HCT116 (cell line): ENCODE measurements around the gene GLB1L. TPM values are rescaled to one million over a fixed set of nuclear protein-coding genes. Genes with fewer than 3 reads are reported as not detected.

Experiments
- ATAC-seq: fragments of 200-7000 bp; cut with Tn5 transposase; 2 replicates; pipeline ENCODE4 v1.9.1; 2020; ENCODE audit warnings: mild to moderate bottlenecking, moderate library complexity
- BruUV-seq: library from RNA; stranded (reverse); fragments of 400-500 nt; replicated peaks from 2 replicates; lab custom pipeline; 2021; lab: Mats Ljungman, UMichigan
- CTCF ChIA-PET: fragments of 300-600 bp; sonication (Branson Sonifier 250); formaldehyde crosslinking; loops from one replicate; lab custom pipeline; 2021; ENCODE audit warnings: antibody characterized with exemption; lab: Charles Lee
- POLR2A ChIA-PET: fragments of 300-600, 350-600 bp; sonication (Branson Sonifier 250); formaldehyde crosslinking; loops from one replicate; lab custom pipeline; 2021; ENCODE audit warnings: antibody characterized with exemption; lab: Charles Lee
- RAD21 ChIA-PET, 2 experiments: fragments of 300-600 bp; sonication (Branson Sonifier 250); formaldehyde crosslinking; loops; one replicate each; lab custom pipeline; 2023; ENCODE audit warnings: low total read pairs in 2 of 2; ENCODE audit not compliant: uncharacterized antibody in 2 of 2, unreplicated experiment in 2 of 2, low non-redundant PET in 1 of 2; lab: Charles Lee
- DNase-seq: peaks from one replicate; pipeline ENCODE4 v3.0.0-alpha.2; 2010; ENCODE audit warnings: low read depth, low spot score
- H2AFZ ChIP-seq: fragments of 200-600 bp; shearing (Covaris generic), sonication (generic); 2 replicates; pipeline ENCODE4 v1.6.1; 2017; ENCODE audit warnings: low read depth, mixed run types, mixed read lengths, antibody characterized with exemption, low read length; ENCODE audit not compliant: poor library complexity, severe bottlenecking
- H3K27ac ChIP-seq: 2 replicates; pipeline ENCODE4 v1.5.1; 2012; ENCODE audit warnings: low read depth, low read length
- H3K27me3 ChIP-seq: fragments of 200-600 bp; sonication (generic); 2 replicates; pipeline ENCODE4 v1.6.1; 2016; ENCODE audit warnings: mixed run types, low read length, mixed read lengths; ENCODE audit not compliant: insufficient read depth
- H3K36me3 ChIP-seq, 2 experiments: fragments of 200-500 bp in 1 of 2; fragments of 200-600 bp in 1 of 2; sonication (Bioruptor generic) in 1 of 2; sonication (generic) in 1 of 2; 2 replicates each; pipeline versions ENCODE4 v1.5.1 to v1.6.1; 2014 to 2016; ENCODE audit warnings: low read length in 2 of 2, inconsistent platforms in 1 of 2, mixed read lengths in 1 of 2, mixed run types in 1 of 2; ENCODE audit not compliant: insufficient read depth in 2 of 2, control insufficient read depth in 1 of 2
- H3K4me1 ChIP-seq, 2 experiments: fragments of 200-600 bp in 1 of 2; sonication (generic) in 1 of 2; 2 replicates each; pipeline versions ENCODE4 v1.5.1 to v1.6.1; 2012 to 2017; ENCODE audit warnings: low read length in 2 of 2, inconsistent platforms in 1 of 2, mild to moderate bottlenecking in 1 of 2, mixed read lengths in 1 of 2, mixed run types in 1 of 2, moderate library complexity in 1 of 2; ENCODE audit not compliant: insufficient read depth in 2 of 2, control insufficient read depth in 1 of 2
- H3K4me2 ChIP-seq: fragments of 200-600 bp; sonication (generic); 2 replicates; pipeline ENCODE4 v1.6.1; 2017; ENCODE audit warnings: mixed run types, low read length, mixed read lengths
- H3K4me3 ChIP-seq, 2 experiments: fragments of 200-600 bp in 1 of 2; sonication (generic) in 1 of 2; replicated peaks in 1 of 2; 2 replicates each; pipeline ENCODE4 v1.5.1; 2011 to 2016; ENCODE audit warnings: low read length in 2 of 2, control low read depth in 1 of 2, low read depth in 1 of 2, mild to moderate bottlenecking in 1 of 2, mixed read lengths in 1 of 2, mixed run types in 1 of 2
- H3K79me2 ChIP-seq: fragments of 200-600 bp; sonication (generic); 2 replicates; pipeline ENCODE4 v1.6.1; 2017; ENCODE audit warnings: mild to moderate bottlenecking, mixed run types, low read length, moderate library complexity, mixed read lengths; ENCODE audit not compliant: insufficient read depth
- H3K9ac ChIP-seq: fragments of 200-600 bp; sonication (generic); 2 replicates; pipeline ENCODE4 v1.6.1; 2016; ENCODE audit warnings: low read length, mixed read lengths
- H3K9me2 ChIP-seq: fragments of 200-600 bp; sonication (generic), shearing (Covaris generic); 2 replicates; pipeline ENCODE4 v1.6.1; 2017; ENCODE audit warnings: mixed run types, mild to moderate bottlenecking, moderate library complexity; ENCODE audit not compliant: insufficient read depth
- H3K9me3 ChIP-seq, 2 experiments: fragments of 200-500 bp in 1 of 2; fragments of 200-600 bp in 1 of 2; sonication (Bioruptor generic) in 1 of 2; sonication (generic) in 1 of 2; 2 replicates each; pipeline ENCODE4 v1.6.1; 2014 to 2017; ENCODE audit warnings: low read length in 2 of 2, mixed read lengths in 2 of 2, inconsistent platforms in 1 of 2, low read depth in 1 of 2, mild to moderate bottlenecking in 1 of 2, mixed run types in 1 of 2, moderate library complexity in 1 of 2; ENCODE audit not compliant: control insufficient read depth in 1 of 2, insufficient read depth in 1 of 2
- H4K20me1 ChIP-seq: fragments of 200-600 bp; sonication (generic), shearing (Covaris generic); 2 replicates; pipeline ENCODE4 v1.6.1; 2017; ENCODE audit warnings: mixed run types, mild to moderate bottlenecking, moderate library complexity; ENCODE audit not compliant: insufficient read depth
- CEBPB ChIP-seq: IDR thresholded peaks from 2 replicates; pipeline ENCODE4 v1.6.1; 2012; ENCODE audit warnings: low read depth
- EGR1 ChIP-seq: IDR thresholded peaks from 2 replicates; pipeline ENCODE4 v1.6.1; 2012; ENCODE audit warnings: low read depth
- ELF1 ChIP-seq: IDR thresholded peaks from 2 replicates; pipeline ENCODE4 v1.6.1; 2012; ENCODE audit warnings: low read depth, borderline replicate concordance
- EZH2 ChIP-seq: fragments of 200-600 bp; sonication (generic); IDR thresholded peaks from 2 replicates; pipeline ENCODE4 v1.6.1; 2017; ENCODE audit warnings: antibody characterized with exemption, mixed run types
- FOSL1 ChIP-seq: IDR thresholded peaks from 2 replicates; pipeline ENCODE4 v1.6.1; 2012; ENCODE audit warnings: low read depth
- JUND ChIP-seq: IDR thresholded peaks from 2 replicates; pipeline ENCODE4 v1.6.1; 2012
- POLR2A ChIP-seq: IDR thresholded peaks from 2 replicates; pipeline ENCODE4 v1.7.0; 2011; ENCODE audit warnings: borderline replicate concordance; ENCODE audit not compliant: insufficient read depth, insufficient read length; ENCODE audit errors: extremely low read depth
- POLR2AphosphoS5 ChIP-seq: IDR thresholded peaks from 2 replicates; pipeline ENCODE4 v1.6.1; 2011; ENCODE audit warnings: mild to moderate bottlenecking, low read depth, low read length, moderate library complexity
- REST ChIP-seq: IDR thresholded peaks from 2 replicates; pipeline ENCODE4 v1.6.1; 2012; ENCODE audit warnings: low read depth
- SP1 ChIP-seq: IDR thresholded peaks from 2 replicates; pipeline ENCODE4 v1.6.1; 2012; ENCODE audit warnings: low read depth
- SRF ChIP-seq: IDR thresholded peaks from 2 replicates; pipeline ENCODE4 v1.6.1; 2012; ENCODE audit warnings: low read depth
- YY1 ChIP-seq: IDR thresholded peaks from 2 replicates; pipeline ENCODE4 v1.6.1; 2011; ENCODE audit warnings: low read length, low read depth, moderate library complexity, mild to moderate bottlenecking; ENCODE audit not compliant: insufficient replicate concordance; ENCODE audit errors: extremely low read depth
- ZFX ChIP-seq: fragments of 450-650 bp; IDR thresholded peaks from 2 replicates; pipeline ENCODE4 v1.6.1; 2017
- ZNF274 ChIP-seq: fragments of 200-500 bp; sonication (Bioruptor generic); IDR thresholded peaks from 2 replicates; pipeline ENCODE4 v1.6.1; 2014; ENCODE audit warnings: mild to moderate bottlenecking, low read depth, low read length, inconsistent platforms
- intact Hi-C: fragments of 100-400 bp; cut with micrococcal nuclease; formaldehyde crosslinking; loops from 2 replicates; pipeline ENCODE4 v1.10.0; 2022
- total RNA-seq: library from RNA; stranded (reverse); gene quantifications from one replicate; pipeline ENCODE4 v1.2.1, GENCODE V29; 2021; ENCODE audit not compliant: unreplicated experiment
- TF ChIP-seq, protein P1 (sequence below): IDR thresholded peaks from 2 replicates; pipeline ENCODE4 v1.6.1; 2012
- TF ChIP-seq, protein P2 (sequence below), 3 experiments: fragments of 200-600 bp in 1 of 3; sonication (generic) in 1 of 3; IDR thresholded peaks in 2 of 3; conservative IDR thresholded peaks in 1 of 3; 2 replicates each; pipeline ENCODE4 v1.5.1; 2012 to 2017; ENCODE audit warnings: low read depth in 2 of 3, low read length in 2 of 3, antibody characterized with exemption in 1 of 3, borderline replicate concordance in 1 of 3, control low read depth in 1 of 3, mild to moderate bottlenecking in 1 of 3, mixed read lengths in 1 of 3, mixed run types in 1 of 3, moderate library complexity in 1 of 3; ENCODE audit not compliant: insufficient read depth in 1 of 3
- TF ChIP-seq, protein P3 (sequence below): IDR thresholded peaks from 2 replicates; pipeline ENCODE4 v1.6.1; 2012

GLB1L gene
- total RNA-seq, 1 experiment from 2014 or later = 6.6 TPM

GRCh38 chr2:219214141-219214540 lies 31.1 kb downstream of the GLB1L start:
- no TSS peak for BruUV-seq
- intact Hi-C loops = no loop called here
- Histone ChIP-seq H3K4me2 (no peak overlapping the region), H4K20me1 (no peaks in the 10 kb centered on the region), H3K36me3 (peaks cover 2 to 17% of the 10 kb centered on the region in 2 experiments; a peak in 3 of 4 replicates), H3K79me2 (no peaks in the 10 kb centered on the region), H2AFZ (no peak overlapping the region), H3K9ac (no peak overlapping the region), H3K4me3 (no peak overlapping the region), H3K4me1 (peaks cover 6 to 30% of the 10 kb centered on the region in 2 experiments; a peak in 3 of 4 replicates), H3K9me2 (no peaks in the 10 kb centered on the region), H3K9me3 (no peaks in the 10 kb centered on the region), H3K27me3 (no peaks in the 10 kb centered on the region), H3K27ac (no peak overlapping the region)
- CTCF ChIA-PET = no interaction called here
- ATAC-seq = no peak
- TF ChIP-seq CEBPB = no peak
- TF ChIP-seq JUND = no peak
- no peak for TF ChIP-seq EGR1
- no peak for TF ChIP-seq EZH2
- TF ChIP-seq SRF = no peak
- no peak for TF ChIP-seq FOSL1
- TF ChIP-seq ELF1 = no peak
- no peak for TF ChIP-seq ZFX
- no peak for TF ChIP-seq POLR2A
- TF ChIP-seq REST = no peak
- TF ChIP-seq, protein P1, sequence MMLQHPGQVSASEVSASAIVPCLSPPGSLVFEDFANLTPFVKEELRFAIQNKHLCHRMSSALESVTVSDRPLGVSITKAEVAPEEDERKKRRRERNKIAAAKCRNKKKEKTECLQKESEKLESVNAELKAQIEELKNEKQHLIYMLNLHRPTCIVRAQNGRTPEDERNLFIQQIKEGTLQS = no peak
- TF ChIP-seq SP1 = no peak
- TF ChIP-seq, protein P2, sequence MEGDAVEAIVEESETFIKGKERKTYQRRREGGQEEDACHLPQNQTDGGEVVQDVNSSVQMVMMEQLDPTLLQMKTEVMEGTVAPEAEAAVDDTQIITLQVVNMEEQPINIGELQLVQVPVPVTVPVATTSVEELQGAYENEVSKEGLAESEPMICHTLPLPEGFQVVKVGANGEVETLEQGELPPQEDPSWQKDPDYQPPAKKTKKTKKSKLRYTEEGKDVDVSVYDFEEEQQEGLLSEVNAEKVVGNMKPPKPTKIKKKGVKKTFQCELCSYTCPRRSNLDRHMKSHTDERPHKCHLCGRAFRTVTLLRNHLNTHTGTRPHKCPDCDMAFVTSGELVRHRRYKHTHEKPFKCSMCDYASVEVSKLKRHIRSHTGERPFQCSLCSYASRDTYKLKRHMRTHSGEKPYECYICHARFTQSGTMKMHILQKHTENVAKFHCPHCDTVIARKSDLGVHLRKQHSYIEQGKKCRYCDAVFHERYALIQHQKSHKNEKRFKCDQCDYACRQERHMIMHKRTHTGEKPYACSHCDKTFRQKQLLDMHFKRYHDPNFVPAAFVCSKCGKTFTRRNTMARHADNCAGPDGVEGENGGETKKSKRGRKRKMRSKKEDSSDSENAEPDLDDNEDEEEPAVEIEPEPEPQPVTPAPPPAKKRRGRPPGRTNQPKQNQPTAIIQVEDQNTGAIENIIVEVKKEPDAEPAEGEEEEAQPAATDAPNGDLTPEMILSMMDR (IDR thresholded peaks at IDR 0.05 in 2 of 3, conservative IDR thresholded peaks at IDR 0.05 in 1 of 3; ENCODE audit: borderline replicate concordance in 1 of 3, insufficient read depth in 1 of 3, low read depth in 2 of 3, low read length in 2 of 3) = no peak
- TF ChIP-seq, protein P3, sequence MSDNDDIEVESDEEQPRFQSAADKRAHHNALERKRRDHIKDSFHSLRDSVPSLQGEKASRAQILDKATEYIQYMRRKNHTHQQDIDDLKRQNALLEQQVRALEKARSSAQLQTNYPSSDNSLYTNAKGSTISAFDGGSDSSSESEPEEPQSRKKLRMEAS = no peak
- TF ChIP-seq YY1 = no peak
- TF ChIP-seq POLR2AphosphoS5 = no peak
- TF ChIP-seq ZNF274 = no peak
- no peak for DNase-seq
- RAD21 ChIA-PET = no interaction called here
- POLR2A ChIA-PET = no interaction called here
